Neural crest cell (in vitro differentiated cells): ENCODE measurements around the gene MSL1. TPM values are rescaled to one million over a fixed set of nuclear protein-coding genes. Genes with fewer than 3 reads are reported as not detected.

ENCODE experiments used
- DNase-seq: peaks from one replicate; pipeline ENCODE4 v3.0.0; 2021; ENCODE audit warnings: low read depth, mixed read lengths, low spot score
- H3K27ac Mint-ChIP-seq: one replicate; pipeline ENCODE4 v1.8.0; 2021; ENCODE audit warnings: mild to moderate bottlenecking, mixed read lengths; ENCODE audit not compliant: unreplicated experiment
- H3K27me3 Mint-ChIP-seq: 2 replicates; pipeline ENCODE4 v1.8.0; 2021; ENCODE audit warnings: low read depth, mild to moderate bottlenecking, mixed read lengths
- H3K36me3 Mint-ChIP-seq: 2 replicates; pipeline ENCODE4 v1.8.0; 2021; ENCODE audit warnings: low read depth, mild to moderate bottlenecking, mixed read lengths
- H3K4me1 Mint-ChIP-seq: 2 replicates; pipeline ENCODE4 v1.8.0; 2021; ENCODE audit warnings: mixed read lengths
- H3K4me3 Mint-ChIP-seq: one replicate; pipeline ENCODE4 v1.8.0; 2021; ENCODE audit warnings: mild to moderate bottlenecking, mixed read lengths
- H3K9me3 Mint-ChIP-seq: 2 replicates; pipeline ENCODE4 v1.8.0; 2021; ENCODE audit warnings: mixed read lengths
- total RNA-seq: library from RNA; stranded (reverse); gene quantifications from 2 replicates; pipeline ENCODE4 v1.2.1, GENCODE V29; 2021
- TF ChIP-seq, protein P1 (sequence below): fragments of 200-600 bp; sonication (generic); conservative IDR thresholded peaks from 2 replicates; pipeline ENCODE4 v1.5.0; 2021; ENCODE audit warnings: antibody characterized with exemption, mild to moderate bottlenecking

MSL1 gene
- total RNA-seq, 1 donor from 2014 or later: 147 TPM

DNA sequence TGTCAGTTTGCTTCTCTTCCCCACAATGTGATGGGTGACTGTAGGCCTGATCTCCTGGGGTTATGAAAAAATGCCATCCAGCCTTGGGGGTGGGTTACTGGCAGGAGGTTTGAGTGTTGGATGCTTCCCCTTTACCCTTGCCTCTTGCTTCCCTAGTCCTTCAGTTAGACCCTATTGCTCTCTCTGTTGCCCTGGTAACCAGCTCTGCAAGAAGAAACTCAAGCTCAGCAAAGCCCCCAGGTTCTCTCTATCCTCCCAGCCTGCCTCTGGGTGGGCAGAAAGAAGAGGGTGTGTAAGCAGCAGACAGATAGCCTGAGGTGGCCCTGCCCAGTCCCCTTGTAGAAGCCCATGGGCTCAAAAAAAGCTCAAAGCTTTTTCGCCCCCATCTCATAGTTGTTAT is 52.7 kb downstream of the MSL1 start:
- no peak overlapping the region for H3K27ac Mint-ChIP-seq
- H3K4me3 Mint-ChIP-seq: no peak overlapping the region
- TF ChIP-seq, protein P1, sequence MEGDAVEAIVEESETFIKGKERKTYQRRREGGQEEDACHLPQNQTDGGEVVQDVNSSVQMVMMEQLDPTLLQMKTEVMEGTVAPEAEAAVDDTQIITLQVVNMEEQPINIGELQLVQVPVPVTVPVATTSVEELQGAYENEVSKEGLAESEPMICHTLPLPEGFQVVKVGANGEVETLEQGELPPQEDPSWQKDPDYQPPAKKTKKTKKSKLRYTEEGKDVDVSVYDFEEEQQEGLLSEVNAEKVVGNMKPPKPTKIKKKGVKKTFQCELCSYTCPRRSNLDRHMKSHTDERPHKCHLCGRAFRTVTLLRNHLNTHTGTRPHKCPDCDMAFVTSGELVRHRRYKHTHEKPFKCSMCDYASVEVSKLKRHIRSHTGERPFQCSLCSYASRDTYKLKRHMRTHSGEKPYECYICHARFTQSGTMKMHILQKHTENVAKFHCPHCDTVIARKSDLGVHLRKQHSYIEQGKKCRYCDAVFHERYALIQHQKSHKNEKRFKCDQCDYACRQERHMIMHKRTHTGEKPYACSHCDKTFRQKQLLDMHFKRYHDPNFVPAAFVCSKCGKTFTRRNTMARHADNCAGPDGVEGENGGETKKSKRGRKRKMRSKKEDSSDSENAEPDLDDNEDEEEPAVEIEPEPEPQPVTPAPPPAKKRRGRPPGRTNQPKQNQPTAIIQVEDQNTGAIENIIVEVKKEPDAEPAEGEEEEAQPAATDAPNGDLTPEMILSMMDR: no peak
- peaks cover 20% of the 10 kb centered on the region for H3K4me1 Mint-ChIP-seq
- H3K9me3 Mint-ChIP-seq: no peaks in the 10 kb centered on the region
- H3K36me3 Mint-ChIP-seq: peaks cover 15% of the 10 kb centered on the region
- H3K27me3 Mint-ChIP-seq: no peaks in the 10 kb centered on the region
- DNase-seq: no peak

DNA sequence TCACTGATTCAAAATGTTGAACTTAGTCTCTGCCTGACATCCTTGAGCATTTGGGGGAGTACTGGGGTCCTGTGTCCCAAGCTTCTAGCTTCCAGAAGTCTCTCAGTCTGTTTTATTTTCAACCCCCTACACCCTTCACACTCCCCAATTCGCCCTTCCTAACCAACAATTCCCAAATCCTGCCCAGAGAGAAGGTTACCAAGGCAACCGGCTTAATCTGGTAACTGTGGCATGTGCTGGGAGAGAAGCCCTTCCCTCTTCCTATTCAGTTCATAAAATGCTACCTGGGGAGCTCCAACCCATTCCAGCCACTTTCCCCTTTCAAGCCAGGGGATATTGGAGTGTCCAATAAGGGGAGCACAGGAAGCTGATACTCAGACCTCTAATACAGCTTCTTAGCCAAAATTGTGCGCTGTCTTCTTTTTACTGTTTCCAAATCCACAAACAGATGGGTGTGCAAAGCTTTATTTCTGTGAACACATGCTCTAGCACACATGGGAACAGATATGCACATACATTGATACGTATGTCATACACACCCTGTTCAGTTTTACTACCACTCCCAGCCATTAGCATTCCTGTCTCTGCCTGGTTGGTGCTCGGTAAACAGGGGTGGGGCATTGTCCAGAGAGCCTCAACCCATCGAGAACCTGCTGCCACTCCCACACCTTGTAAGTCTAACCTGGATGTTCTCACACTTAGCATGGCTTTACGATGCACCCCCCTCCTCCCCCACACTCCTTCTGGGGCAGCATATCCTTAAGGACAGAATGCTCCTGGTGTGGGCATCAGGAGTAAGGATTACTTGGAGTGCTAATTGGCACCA is 54.4 kb downstream of the MSL1 start:
- no peak overlapping the region for H3K27ac Mint-ChIP-seq
- DNase-seq: no peak

DNA sequence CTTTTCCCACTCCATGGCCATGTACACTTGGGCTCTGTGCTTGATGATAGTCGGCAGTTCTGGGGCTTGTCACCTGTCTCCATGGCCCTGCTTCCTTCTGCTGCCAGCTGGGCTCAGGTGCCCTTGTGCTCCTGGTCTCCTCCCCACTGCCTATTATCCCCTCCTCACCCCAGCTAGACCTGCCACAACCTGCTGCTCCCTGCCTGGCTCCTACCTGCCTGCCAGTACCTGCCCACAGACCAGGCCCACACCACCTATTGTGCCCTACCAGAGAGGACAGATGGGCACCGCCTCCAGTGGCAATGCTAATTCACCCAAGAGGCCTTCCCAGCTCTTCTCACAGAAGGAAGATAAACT is 55.0 kb downstream of the MSL1 start:
- H3K36me3 Mint-ChIP-seq: peaks cover 13% of the 10 kb centered on the region
- no peak for DNase-seq

More for the DNA sequence above, 54.4 kb downstream of the MSL1 start:
- no peaks in the 10 kb centered on the region for H3K9me3 Mint-ChIP-seq
- H3K4me3 Mint-ChIP-seq: peak overlapping the region; percentile 78
- TF ChIP-seq, protein P1: no peak
- H3K4me1 Mint-ChIP-seq: peaks cover 20% of the 10 kb centered on the region
- no peaks in the 10 kb centered on the region for H3K27me3 Mint-ChIP-seq
- peaks cover 13% of the 10 kb centered on the region for H3K36me3 Mint-ChIP-seq

DNA sequence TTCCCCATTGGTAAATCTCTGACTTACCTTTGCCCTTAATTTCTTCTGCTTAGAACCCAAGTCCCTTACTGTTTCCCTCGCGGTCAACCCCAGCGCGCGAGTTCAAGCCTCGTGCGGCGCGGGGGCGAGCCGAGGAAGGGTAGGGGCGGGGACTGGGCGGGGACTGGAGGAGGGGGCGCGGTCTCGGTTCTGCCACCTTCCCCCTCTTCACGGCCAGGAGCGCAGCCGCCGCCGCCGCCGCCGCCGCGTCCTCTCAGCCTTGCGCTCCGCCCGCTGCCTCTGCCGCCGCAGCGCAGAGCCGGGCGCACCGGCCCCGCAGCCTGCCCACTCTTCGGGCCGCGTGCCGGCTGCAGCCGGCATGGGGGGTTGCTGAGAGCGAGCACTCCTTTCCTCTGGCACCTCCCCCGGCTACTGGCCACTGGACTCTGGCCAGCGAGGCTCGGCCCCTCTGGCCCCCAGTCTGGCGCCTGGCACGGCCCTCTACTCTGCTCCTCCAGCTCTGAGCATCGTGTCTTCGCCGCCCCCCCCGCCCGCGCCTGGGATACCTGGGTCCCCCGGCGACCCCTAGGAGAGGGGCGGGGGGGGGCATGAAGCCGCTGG is 55.6 kb downstream of the MSL1 start, which contains the start of gene RAPGEFL1:
TSS of gene RAPGEFL1 (plus strand) at position 196 of the 600 bp plus-strand sequence. CDS start at position 588, 392 bp downstream.
- DNase-seq: peak; percentile 60
- no peaks in the 10 kb centered on the region for H3K9me3 Mint-ChIP-seq

More for the DNA sequence above, 55.0 kb downstream of the MSL1 start:
- H3K4me1 Mint-ChIP-seq: peaks cover 20% of the 10 kb centered on the region
- TF ChIP-seq, protein P1: no peak
- H3K4me3 Mint-ChIP-seq: peak overlapping the region; percentile 78
- no peaks in the 10 kb centered on the region for H3K9me3 Mint-ChIP-seq
- no peak overlapping the region for H3K27ac Mint-ChIP-seq
- no peaks in the 10 kb centered on the region for H3K27me3 Mint-ChIP-seq

DNA sequence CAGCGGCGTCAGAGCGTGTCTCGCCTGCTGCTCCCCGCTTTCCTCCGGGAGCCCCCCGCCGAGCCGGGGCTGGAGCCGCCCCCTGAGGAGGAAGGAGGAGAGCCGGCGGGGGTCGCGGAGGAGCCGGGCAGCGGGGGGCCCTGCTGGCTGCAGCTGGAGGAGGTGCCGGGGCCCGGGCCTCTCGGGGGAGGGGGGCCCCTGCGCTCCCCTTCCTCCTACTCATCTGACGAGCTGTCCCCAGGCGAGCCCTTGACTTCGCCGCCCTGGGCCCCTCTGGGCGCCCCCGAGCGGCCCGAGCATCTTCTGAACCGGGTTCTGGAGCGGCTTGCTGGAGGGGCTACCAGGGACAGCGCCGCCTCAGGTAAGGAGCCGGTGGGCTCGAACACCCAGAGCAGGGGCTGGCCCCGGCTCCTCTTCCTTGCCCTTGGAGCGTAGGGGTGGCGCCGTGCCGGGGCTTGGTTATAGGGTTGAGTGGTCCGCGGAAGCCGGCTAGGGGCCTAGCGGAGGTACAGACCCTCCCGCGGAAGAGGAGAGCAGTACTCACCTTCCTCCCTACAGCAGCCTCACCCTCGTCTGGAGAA is 56.3 kb downstream of the MSL1 start:
- DNase-seq: no peak
- Mint-ChIP-seq H3K36me3 (peaks cover 10% of the 10 kb centered on the region), H3K4me3 (peak overlapping the region; percentile 82), H3K27me3 (no peaks in the 10 kb centered on the region), H3K4me1 (peaks cover 20% of the 10 kb centered on the region), H3K9me3 (no peaks in the 10 kb centered on the region), H3K27ac (no peak overlapping the region)
- TF ChIP-seq, protein P1: no peak

More for the DNA sequence above, 55.6 kb downstream of the MSL1 start, which contains the start of gene RAPGEFL1:
- peaks cover 10% of the 10 kb centered on the region for H3K36me3 Mint-ChIP-seq
- peaks cover 20% of the 10 kb centered on the region for H3K4me1 Mint-ChIP-seq
- peak within 1 kb of the TSS; percentile 82 for H3K4me3 Mint-ChIP-seq
- no peaks in the 10 kb centered on the region for H3K27me3 Mint-ChIP-seq
- no peak within 1 kb of the TSS for H3K27ac Mint-ChIP-seq
- TF ChIP-seq, protein P1: no peak
